Measurements from ENCODE around the gene PEX5. TPM values are rescaled to one million over a fixed set of nuclear protein-coding genes. Genes with fewer than 3 reads are reported as not detected.

Gene PEX5
- total and polyA plus RNA-seq, 2 experiments from 2014 or later: 7.5 to 72.0 TPM

- TF ChIP-seq NANOG (IDR thresholded peaks at IDR 0.05; ENCODE audit: borderline replicate concordance): no peak
- TF ChIP-seq ZNF114 (CRISPR knock-in tag; IDR thresholded peaks at IDR 0.05): no peak
- TF ChIP-seq ZNF462 (CRISPR knock-in tag; IDR thresholded peaks at IDR 0.05): 0 out of 2 replicates have a peak, but pooled peaks have one; percentile 10
- TF ChIP-seq CREB1 (CRISPR knock-in tag; IDR thresholded peaks at IDR 0.05; ENCODE audit: low read depth): no peak
- no peak for TF ChIP-seq ZNF331 (CRISPR knock-in tag; IDR thresholded peaks at IDR 0.05; ENCODE audit: low read depth)
- no peak for TF ChIP-seq ETS1 (IDR thresholded peaks at IDR 0.05)
- no peak for TF ChIP-seq REST (IDR thresholded peaks at IDR 0.05; ENCODE audit: unreplicated experiment)
- TF ChIP-seq POLR2AphosphoS5 (IDR thresholded peaks at IDR 0.05; ENCODE audit: low read depth): no peak
- no peak for TF ChIP-seq EZH2phosphoT487 (IDR thresholded peaks at IDR 0.05; ENCODE audit: unreplicated experiment)
- peak; percentile 96 to 97 for TF ChIP-seq CTCF (conservative IDR thresholded peaks at IDR 0.05; ENCODE audit: low read depth in 2 of 2)
- no peak for TF ChIP-seq STAT1 (IDR thresholded peaks at IDR 0.05; ENCODE audit: unreplicated experiment)
- TF ChIP-seq EZH2 (IDR thresholded peaks at IDR 0.05; ENCODE audit: low read depth, unreplicated experiment): no peak
- TF ChIP-seq JUNB (IDR thresholded peaks at IDR 0.05; ENCODE audit: unreplicated experiment): no peak
- Histone ChIP-seq H3K27ac (ENCODE audit: low read depth) (no peak overlapping the region), H3K27me3 (ENCODE audit: insufficient read depth) (no peaks in the 10 kb centered on the region), H3F3A (replicated peaks; ENCODE audit: low read depth) (no peaks in the 10 kb centered on the region; the same call in 1 of the 2 replicates), H3K4me1 (ENCODE audit: insufficient read depth) (peaks cover 18% of the 10 kb centered on the region), H3K4me3 (no peak overlapping the region), H2AFZ (no peak overlapping the region), H3K79me2 (replicated peaks; ENCODE audit: insufficient read depth) (no peaks in the 10 kb centered on the region), H3K4me2 (no peak overlapping the region), H4K20me1 (replicated peaks; ENCODE audit: insufficient read depth) (no peaks in the 10 kb centered on the region), H3K9me2 (ENCODE audit: insufficient read depth) (no peaks in the 10 kb centered on the region), H3K36me3 (ENCODE audit: insufficient read depth) (no peaks in the 10 kb centered on the region)
- DNase-seq (ENCODE audit: low spot score): peak; percentile 90
- ATAC-seq: peak; percentile 74
- Mint-ChIP-seq H3K27me3 (ENCODE audit: insufficient read depth, low read depth, poor library complexity) (no peaks in the 10 kb centered on the region), H3K4me1 (peaks cover 6% of the 10 kb centered on the region), H3K4me3 (no peak overlapping the region), H3K9me3 (peaks cover 15% of the 10 kb centered on the region), H3K27ac (no peak overlapping the region), H3K36me3 (ENCODE audit: low read depth) (peaks cover 9% of the 10 kb centered on the region)
Measured at GRCh38 chr12:7219599-7220243, 30.2 kb downstream of the PEX5 start.
